H1 (cell line): Measurements from ENCODE around the gene TESMIN. TPM values are rescaled to one million over a fixed set of nuclear protein-coding genes. Genes with fewer than 3 reads are reported as not detected.

Experiments
- CTCF ChIA-PET: fragments of 300-600 bp; sonication (Branson Sonifier 250); formaldehyde crosslinking; loops from one replicate; lab custom pipeline; 2021; ENCODE audit not compliant: partially characterized antibody; lab: Charles Lee
- POLR2A ChIA-PET: fragments of 300-600 bp; sonication (Branson Sonifier 250); formaldehyde crosslinking; loops from one replicate; lab custom pipeline; 2021; ENCODE audit warnings: inconsistent platforms; ENCODE audit not compliant: partially characterized antibody; lab: Charles Lee
- DNase-seq, 2 experiments: peaks; one replicate each; pipeline versions ENCODE4 v3.0.0 to v3.0.0-alpha.2; 2010 to 2022; ENCODE audit warnings: low spot score in 2 of 2, low read depth in 1 of 2, mixed read lengths in 1 of 2
- FAIRE-seq: peaks from 2 replicates; lab custom pipeline; 2011; peaks lifted over from hg19 to GRCh38; lab: Jason Lieb, UNC
- H2AFZ ChIP-seq: 2 replicates; pipeline ENCODE4 v1.8.1; 2012; ENCODE audit warnings: low read length, inconsistent platforms
- H2AK5ac ChIP-seq: 2 replicates; pipeline ENCODE4 v1.6.1; 2013; ENCODE audit warnings: low read depth, low read length
- H2BK120ac ChIP-seq: replicated peaks from 2 replicates; pipeline ENCODE3; 2013; ENCODE audit warnings: low read depth, low read length, inconsistent platforms
- H2BK12ac ChIP-seq: 2 replicates; pipeline ENCODE4 v1.6.1; 2013; ENCODE audit warnings: low read depth, low read length
- H2BK15ac ChIP-seq: 2 replicates; pipeline ENCODE4 v1.6.1; 2013; ENCODE audit warnings: low read length
- H2BK20ac ChIP-seq: 2 replicates; pipeline ENCODE4 v1.6.1; 2013; ENCODE audit warnings: low read length
- H2BK5ac ChIP-seq: 2 replicates; pipeline ENCODE4 v1.6.1; 2013; ENCODE audit warnings: low read depth, low read length
- H3K14ac ChIP-seq: 2 replicates; pipeline ENCODE4 v1.6.1; 2013; ENCODE audit warnings: inconsistent platforms; ENCODE audit not compliant: insufficient read length
- H3K18ac ChIP-seq: 2 replicates; pipeline ENCODE4 v1.6.1; 2013; ENCODE audit warnings: low read length; ENCODE audit errors: extremely low read depth
- H3K23ac ChIP-seq: 2 replicates; pipeline ENCODE4 v1.6.1; 2013; ENCODE audit warnings: inconsistent platforms; ENCODE audit not compliant: insufficient read length
- H3K23me2 ChIP-seq: 2 replicates; pipeline ENCODE4 v1.6.1; 2013; ENCODE audit warnings: low read depth, low read length
- H3K27ac ChIP-seq: 2 replicates; pipeline ENCODE4 v1.6.1; 2011; ENCODE audit warnings: low read depth, low read length, inconsistent platforms
- H3K27me3 ChIP-seq, 4 experiments: replicated peaks in 1 of 4; 1 replicate in 1 of 4; 2 replicates in 3 of 4; pipeline versions ENCODE4 v1.6.1 to v1.8.1; 2011 to 2013; ENCODE audit warnings: low read length in 3 of 4, mild to moderate bottlenecking in 3 of 4, inconsistent platforms in 2 of 4, mixed read lengths in 2 of 4, moderate library complexity in 1 of 4; ENCODE audit not compliant: control insufficient read depth in 3 of 4, insufficient read depth in 3 of 4; ENCODE audit errors: extremely low read depth in 1 of 4
- H3K36me3 ChIP-seq, 4 experiments: 2 replicates each; pipeline versions ENCODE4 v1.6.1 to v1.8.1; 2011 to 2013; ENCODE audit warnings: mild to moderate bottlenecking in 4 of 4, low read length in 3 of 4, moderate library complexity in 2 of 4, control low read depth in 1 of 4, inconsistent platforms in 1 of 4; ENCODE audit not compliant: insufficient read depth in 4 of 4, control insufficient read depth in 2 of 4
- H3K4ac ChIP-seq: replicated peaks from 2 replicates; pipeline ENCODE3; 2013; ENCODE audit warnings: low read length, low read depth, mixed read lengths, inconsistent platforms; ENCODE audit not compliant: insufficient read length
- H3K4me1 ChIP-seq, 4 experiments: replicated peaks in 1 of 4; 1 replicate in 1 of 4; 2 replicates in 3 of 4; pipeline versions ENCODE4 v1.6.1 to v1.8.1; 2011 to 2013; ENCODE audit warnings: low read length in 3 of 4, inconsistent platforms in 2 of 4, mixed read lengths in 1 of 4; ENCODE audit not compliant: insufficient read depth in 4 of 4, control insufficient read depth in 3 of 4
- H3K4me2 ChIP-seq, 2 experiments: 2 replicates each; pipeline versions ENCODE4 v1.6.1 to v1.8.1; 2011 to 2013; ENCODE audit warnings: low read depth in 2 of 2, low read length in 2 of 2, control low read depth in 1 of 2, inconsistent platforms in 1 of 2, mild to moderate bottlenecking in 1 of 2; ENCODE audit not compliant: insufficient read depth in 1 of 2
- H3K4me3 ChIP-seq, 4 experiments: fragments of 200-600, 300-600 bp in 1 of 4; sonication (generic), shearing (Covaris generic), sonication (Bioruptor Twin) in 1 of 4; 2 replicates each; pipeline versions ENCODE4 v1.5.1 to v1.8.1; 2011 to 2016; ENCODE audit warnings: low read length in 4 of 4, low read depth in 3 of 4, control low read depth in 2 of 4, inconsistent platforms in 2 of 4, mild to moderate bottlenecking in 2 of 4, mixed read lengths in 1 of 4, moderate library complexity in 1 of 4; ENCODE audit not compliant: insufficient read depth in 2 of 4; ENCODE audit errors: extremely low read depth in 1 of 4
- H3K56ac ChIP-seq: replicated peaks from 2 replicates; pipeline ENCODE3; 2013; ENCODE audit warnings: low read depth, mild to moderate bottlenecking, mixed read lengths, low read length, inconsistent platforms; ENCODE audit not compliant: insufficient read length
- H3K79me1 ChIP-seq: 2 replicates; pipeline ENCODE4 v1.6.1; 2013; ENCODE audit warnings: low read depth, low read length, control low read depth
- H3K79me2 ChIP-seq, 2 experiments: 2 replicates each; pipeline versions ENCODE4 v1.6.1 to v1.8.1; 2012 to 2013; ENCODE audit warnings: low read length in 2 of 2, mild to moderate bottlenecking in 2 of 2, inconsistent platforms in 1 of 2; ENCODE audit not compliant: insufficient read depth in 2 of 2, control insufficient read depth in 1 of 2
- H3K9ac ChIP-seq, 4 experiments: replicated peaks in 1 of 4; 1 replicate in 1 of 4; 2 replicates in 3 of 4; pipeline versions ENCODE4 v1.6.1 to v1.8.1; 2011 to 2013; ENCODE audit warnings: low read depth in 3 of 4, low read length in 3 of 4, control low read depth in 2 of 4, mild to moderate bottlenecking in 2 of 4, moderate library complexity in 2 of 4, inconsistent platforms in 1 of 4; ENCODE audit errors: extremely low read depth in 1 of 4
- H3K9me3 ChIP-seq, 2 experiments: 2 replicates each; pipeline versions ENCODE4 v1.6.1 to v1.8.1; 2012 to 2013; ENCODE audit warnings: mild to moderate bottlenecking in 2 of 2, moderate library complexity in 2 of 2, control low read depth in 1 of 2, inconsistent platforms in 1 of 2, low read depth in 1 of 2, low read length in 1 of 2, mixed read lengths in 1 of 2; ENCODE audit not compliant: insufficient read depth in 2 of 2
- H4K20me1 ChIP-seq, 2 experiments: replicated peaks in 1 of 2; 2 replicates each; pipeline versions ENCODE3 to v1.8.1; 2011 to 2013; ENCODE audit warnings: inconsistent platforms in 2 of 2, low read length in 2 of 2, mild to moderate bottlenecking in 1 of 2; ENCODE audit not compliant: insufficient read depth in 2 of 2, control insufficient read depth in 1 of 2
- H4K5ac ChIP-seq: 2 replicates; pipeline ENCODE4 v1.6.1; 2013; ENCODE audit warnings: low read length, low read depth, mixed read lengths, inconsistent platforms; ENCODE audit not compliant: insufficient read length
- H4K8ac ChIP-seq: 2 replicates; pipeline ENCODE4 v1.8.0; 2013; ENCODE audit warnings: mild to moderate bottlenecking, moderate library complexity, low read length, inconsistent platforms; ENCODE audit not compliant: insufficient read depth; ENCODE audit errors: extremely low read depth
- H4K91ac ChIP-seq: replicated peaks from 2 replicates; pipeline ENCODE3; 2013; ENCODE audit warnings: low read length, mixed read lengths, inconsistent platforms; ENCODE audit not compliant: insufficient read length
- CBX8 ChIP-seq: fragments of 300-800, 300-1000 bp; sonication (generic); IDR thresholded peaks from 2 replicates; pipeline ENCODE4 v1.7.1; 2016; ENCODE audit warnings: low read depth, low read length, borderline replicate concordance
- EGR1 ChIP-seq: IDR thresholded peaks from 2 replicates; pipeline ENCODE4 v1.6.1; 2011; ENCODE audit warnings: low read depth, low read length, borderline replicate concordance
- KDM5A ChIP-seq: fragments of 200-600 bp; IDR thresholded peaks from 2 replicates; pipeline ENCODE4 v1.7.1; 2012; ENCODE audit warnings: mild to moderate bottlenecking, low read length, inconsistent platforms, mixed read lengths
- NRF1 ChIP-seq: IDR thresholded peaks from 2 replicates; pipeline ENCODE4 v1.6.1; 2011; ENCODE audit warnings: mild to moderate bottlenecking, low read depth, low read length, improper control_type of control experiment
- PHF8 ChIP-seq: fragments of 200-600 bp; sonication (generic); conservative IDR thresholded peaks from 2 replicates; pipeline ENCODE4 v1.7.1; 2012; ENCODE audit warnings: low read depth, mild to moderate bottlenecking, inconsistent platforms, low read length, moderate library complexity
- RXRA ChIP-seq: IDR thresholded peaks from 2 replicates; pipeline ENCODE4 v1.6.1; 2011; ENCODE audit warnings: low read depth, mild to moderate bottlenecking, low read length, moderate library complexity; ENCODE audit not compliant: insufficient read depth
- SAP30 ChIP-seq: fragments of 300-600 bp; sonication (generic); IDR thresholded peaks from 2 replicates; pipeline ENCODE4 v1.7.1; 2012; ENCODE audit warnings: low read length, moderate library complexity, mild to moderate bottlenecking, inconsistent platforms; ENCODE audit not compliant: insufficient read depth, insufficient replicate concordance
- SIN3A ChIP-seq, 2 experiments: IDR thresholded peaks in 1 of 2; conservative IDR thresholded peaks in 1 of 2; 2 replicates each; pipeline ENCODE4 v1.6.1; 2011 to 2012; ENCODE audit warnings: low read length in 2 of 2, improper control_type of control experiment in 1 of 2, low read depth in 1 of 2, mild to moderate bottlenecking in 1 of 2
- TAF7 ChIP-seq: optimal IDR thresholded peaks from 2 replicates; pipeline ENCODE3; 2011; ENCODE audit warnings: low read depth, mild to moderate bottlenecking, inconsistent platforms, low read length, moderate library complexity, borderline replicate concordance
- WGBS, 2 experiments: shearing (Covaris generic) in 1 of 2; methylation state at CpG; one replicate each; pipeline versions ENCODE4 v1.1.6 to v1.1.7; 2013 to 2015; ENCODE audit warnings: low lambda C conversion rate in 2 of 2, mixed read lengths in 2 of 2, inconsistent platforms in 1 of 2, low coverage in 1 of 2, missing lambda C conversion rate in 1 of 2; ENCODE audit not compliant: insufficient replicate concordance in 2 of 2, insufficient coverage in 1 of 2, insufficient read length in 1 of 2; ENCODE audit errors: extremely low coverage in 1 of 2, missing lambda C conversion rate in 1 of 2; 5-methylcytosine and 5-hydroxymethylcytosine counted together
- polyA plus RNA-seq, 7 experiments: library from polyadenylated mRNA; depleted of rRNA in 3 of 7; stranded (reverse) in 5 of 7; unstranded in 2 of 7; fragments of >200 nt in 5 of 7; fragments of 200-250 nt in 2 of 7; gene quantifications; 1 replicate in 5 of 7; 2 replicates in 1 of 7; 4 replicates in 1 of 7; pipeline versions ENCODE4 v1.2.1 to v1.2.3, GENCODE V29; 2011 to 2013; ENCODE audit warnings: missing spikeins in 2 of 7, mixed read lengths in 2 of 7
- total RNA-seq: library from RNA; stranded (reverse); fragmentation: NEBNext Ultra II Directional; extraction: Animal tissue kit (Norgen Biotek cat#: 25700); gene quantifications from 2 replicates; pipeline ENCODE4 v1.2.1, GENCODE V29; 2021
- TF ChIP-seq, protein P1 (sequence below): IDR thresholded peaks from 2 replicates; pipeline ENCODE4 v1.6.1; 2012; ENCODE audit warnings: inconsistent platforms
- TF ChIP-seq, protein P2 (sequence below): IDR thresholded peaks from 2 replicates; pipeline ENCODE4 v1.6.1; 2011; ENCODE audit warnings: low read length, improper control_type of control experiment

Gene TESMIN
- total and polyA plus RNA-seq, 2 of the 8 experiments (the other 6 are each of a cell fraction or from before 2014, with no cell fraction given), result 22.6 to 61.1 TPM

DNA sequence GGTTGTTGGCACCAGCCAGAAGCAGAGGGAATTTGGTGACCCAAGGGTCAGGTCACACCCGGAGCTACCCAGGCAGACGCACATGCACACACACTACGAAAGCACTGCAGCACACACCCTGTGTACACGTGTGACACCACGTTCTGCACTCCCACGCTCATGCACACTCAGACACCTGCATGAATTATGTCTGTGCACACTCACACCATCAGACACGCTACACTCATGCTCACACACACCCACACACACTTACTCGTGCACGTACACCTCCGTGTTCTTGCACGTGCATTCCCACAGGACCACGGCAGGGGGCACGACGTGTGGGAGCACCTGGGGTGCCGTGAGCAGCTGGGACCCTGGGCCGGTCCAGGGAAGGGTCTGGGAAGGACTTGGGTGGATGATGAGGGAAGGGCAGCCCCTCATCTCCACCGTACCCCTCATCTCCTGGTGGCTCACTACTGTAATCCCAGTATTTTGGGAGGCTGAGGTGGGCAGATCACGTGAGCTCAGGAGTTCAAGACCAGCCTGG lies 87.8 kb downstream of the TESMIN start:
- Histone ChIP-seq H2BK120ac (peak overlapping the region; percentile 24), H3K4ac (no peak overlapping the region), H3K14ac (no peak overlapping the region), H4K8ac (no peak overlapping the region), H3K79me1 (no peaks in the 10 kb centered on the region), H2BK20ac (no peak overlapping the region), H2BK15ac (peak overlapping the region; percentile 99; the same call in 1 of the 2 replicates), H3K18ac (no peak overlapping the region; the same call in 1 of the 2 replicates), H3K9me3 (no peaks in the 10 kb centered on the region; a peak in 1 of 4 replicates), H3K4me3 (no peak overlapping the region), H3K27me3 (no peaks in the 10 kb centered on the region), H2BK12ac (peak overlapping the region; percentile 98; the same call in 1 of the 2 replicates), H3K4me1 (peaks cover 0 to 4% (median 1%) of the 10 kb centered on the region in 4 experiments; a peak in 2 of 7 replicates), H3K9ac (no peak overlapping the region), H3K23me2 (no peaks in the 10 kb centered on the region; the same call in 1 of the 2 replicates), H4K5ac (no peak overlapping the region), H3K36me3 (no peaks in the 10 kb centered on the region), H2AK5ac (peak overlapping the region; percentile 97; the same call in 1 of the 2 replicates), H2AFZ (no peak overlapping the region), H3K23ac (no peak overlapping the region), H4K91ac (peak overlapping the region; percentile 51), H3K4me2 (no peak overlapping the region), H3K56ac (no peak overlapping the region), H3K79me2 (no peaks in the 10 kb centered on the region), H2BK5ac (peak overlapping the region; percentile 52; the same call in 1 of the 2 replicates), H3K27ac (no peak overlapping the region), H4K20me1 (no peaks in the 10 kb centered on the region)
- ChIA-PET POLR2A (interaction anchor here (0.8 kb wide), 2 partner anchors 15 to 22 kb away, joined by 3 read pairs; no protein-coding TSS in a partner anchor), CTCF (interaction anchor here (0.7 kb wide), 1 partner anchor 172 kb away, joined by 3 read pairs; no protein-coding TSS in a partner anchor)
- FAIRE-seq, result no peak
- no peak for DNase-seq
- WGBS, 2 experiments, result 95% methylated on average over 18 of the region's 18 CpGs; no CpG with 5 or more reads in 1 of the 2 experiments
- TF ChIP-seq PHF8, result no peak
- TF ChIP-seq, protein P1, sequence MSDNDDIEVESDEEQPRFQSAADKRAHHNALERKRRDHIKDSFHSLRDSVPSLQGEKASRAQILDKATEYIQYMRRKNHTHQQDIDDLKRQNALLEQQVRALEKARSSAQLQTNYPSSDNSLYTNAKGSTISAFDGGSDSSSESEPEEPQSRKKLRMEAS, result no peak
- TF ChIP-seq RXRA, result no peak
- TF ChIP-seq KDM5A, result no peak
- no peak for TF ChIP-seq SIN3A (conservative IDR thresholded peaks at IDR 0.05 in 1 of 2, IDR thresholded peaks at IDR 0.05 in 1 of 2; ENCODE audit: low read depth in 1 of 2, low read length in 2 of 2)
- no peak for TF ChIP-seq TAF7
- no peak for TF ChIP-seq CBX8
- TF ChIP-seq EGR1, result no peak
- TF ChIP-seq SAP30, result no peak
- TF ChIP-seq, protein P2, sequence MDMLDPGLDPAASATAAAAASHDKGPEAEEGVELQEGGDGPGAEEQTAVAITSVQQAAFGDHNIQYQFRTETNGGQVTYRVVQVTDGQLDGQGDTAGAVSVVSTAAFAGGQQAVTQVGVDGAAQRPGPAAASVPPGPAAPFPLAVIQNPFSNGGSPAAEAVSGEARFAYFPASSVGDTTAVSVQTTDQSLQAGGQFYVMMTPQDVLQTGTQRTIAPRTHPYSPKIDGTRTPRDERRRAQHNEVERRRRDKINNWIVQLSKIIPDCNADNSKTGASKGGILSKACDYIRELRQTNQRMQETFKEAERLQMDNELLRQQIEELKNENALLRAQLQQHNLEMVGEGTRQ, result no peak
- TF ChIP-seq NRF1, result no peak
